ENCODE measurements around the gene ITGA2.
A peak's percentile ranks its signal among the peaks of the same experiment; 100 is the strongest.

ITGA2 gene

DNA sequence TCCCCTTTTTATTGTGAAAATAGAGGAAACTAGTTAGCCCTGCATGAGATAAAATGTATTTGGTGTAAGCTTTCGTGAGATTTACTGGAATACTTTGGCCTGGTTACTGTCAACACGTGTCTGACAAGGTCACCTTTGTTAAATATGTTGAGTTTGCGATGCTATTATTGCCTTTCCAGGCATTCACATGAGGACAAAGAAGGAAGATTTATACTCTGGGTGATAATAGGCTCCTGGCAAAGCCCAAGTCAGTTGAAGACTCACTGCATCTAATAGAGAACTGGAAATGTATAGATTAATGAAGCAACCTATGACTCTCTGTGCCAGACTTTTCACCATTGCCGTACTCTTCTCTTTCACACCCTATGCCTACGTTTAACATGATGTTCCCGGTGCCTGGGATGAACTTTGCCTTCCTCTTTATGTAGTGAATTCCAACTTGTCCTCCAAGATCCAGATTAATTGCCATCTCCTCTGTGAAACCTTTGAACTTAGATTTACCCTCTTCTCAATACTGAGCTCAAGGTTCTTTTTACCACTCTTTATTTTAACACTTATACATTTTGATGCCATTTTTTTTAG, 33.9 kb downstream of the ITGA2 start:
- no peak overlapping the region for H3K4me3 ChIP-seq (ENCODE audit: control insufficient read depth, low read depth, low read length)
- TF ChIP-seq, protein P1, sequence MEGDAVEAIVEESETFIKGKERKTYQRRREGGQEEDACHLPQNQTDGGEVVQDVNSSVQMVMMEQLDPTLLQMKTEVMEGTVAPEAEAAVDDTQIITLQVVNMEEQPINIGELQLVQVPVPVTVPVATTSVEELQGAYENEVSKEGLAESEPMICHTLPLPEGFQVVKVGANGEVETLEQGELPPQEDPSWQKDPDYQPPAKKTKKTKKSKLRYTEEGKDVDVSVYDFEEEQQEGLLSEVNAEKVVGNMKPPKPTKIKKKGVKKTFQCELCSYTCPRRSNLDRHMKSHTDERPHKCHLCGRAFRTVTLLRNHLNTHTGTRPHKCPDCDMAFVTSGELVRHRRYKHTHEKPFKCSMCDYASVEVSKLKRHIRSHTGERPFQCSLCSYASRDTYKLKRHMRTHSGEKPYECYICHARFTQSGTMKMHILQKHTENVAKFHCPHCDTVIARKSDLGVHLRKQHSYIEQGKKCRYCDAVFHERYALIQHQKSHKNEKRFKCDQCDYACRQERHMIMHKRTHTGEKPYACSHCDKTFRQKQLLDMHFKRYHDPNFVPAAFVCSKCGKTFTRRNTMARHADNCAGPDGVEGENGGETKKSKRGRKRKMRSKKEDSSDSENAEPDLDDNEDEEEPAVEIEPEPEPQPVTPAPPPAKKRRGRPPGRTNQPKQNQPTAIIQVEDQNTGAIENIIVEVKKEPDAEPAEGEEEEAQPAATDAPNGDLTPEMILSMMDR (conservative IDR thresholded peaks at IDR 0.05; ENCODE audit: control insufficient read depth, insufficient read depth, low read depth, low read length), result no peak
- no peak for DNase-seq (ENCODE audit: low read depth)

DNA sequence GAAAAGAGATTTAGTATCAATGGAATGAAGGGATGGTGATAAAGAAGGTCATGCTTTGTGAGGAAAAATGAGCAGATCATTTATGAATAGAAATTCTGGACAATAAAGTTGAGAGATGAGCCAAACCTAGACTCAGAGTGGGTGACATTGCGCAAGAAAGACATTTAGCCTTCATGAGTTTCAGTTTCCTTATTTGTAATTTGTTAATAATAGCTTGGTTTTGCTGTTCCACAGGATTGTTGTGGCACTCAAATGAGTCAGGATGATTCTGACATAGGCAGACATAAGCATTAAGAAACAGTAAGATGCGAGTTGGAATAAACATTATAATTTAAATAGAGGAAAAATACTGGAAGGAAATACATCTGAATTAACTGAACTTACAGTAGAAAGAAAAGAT, 34.8 kb downstream of the ITGA2 start:
- TF ChIP-seq, protein P1 (conservative IDR thresholded peaks at IDR 0.05; ENCODE audit: control insufficient read depth, insufficient read depth, low read depth, low read length), result no peak
- peak; percentile 95 for DNase-seq (ENCODE audit: low read depth)
- H3K4me3 ChIP-seq (ENCODE audit: control insufficient read depth, low read depth, low read length), result no peak overlapping the region

DNA sequence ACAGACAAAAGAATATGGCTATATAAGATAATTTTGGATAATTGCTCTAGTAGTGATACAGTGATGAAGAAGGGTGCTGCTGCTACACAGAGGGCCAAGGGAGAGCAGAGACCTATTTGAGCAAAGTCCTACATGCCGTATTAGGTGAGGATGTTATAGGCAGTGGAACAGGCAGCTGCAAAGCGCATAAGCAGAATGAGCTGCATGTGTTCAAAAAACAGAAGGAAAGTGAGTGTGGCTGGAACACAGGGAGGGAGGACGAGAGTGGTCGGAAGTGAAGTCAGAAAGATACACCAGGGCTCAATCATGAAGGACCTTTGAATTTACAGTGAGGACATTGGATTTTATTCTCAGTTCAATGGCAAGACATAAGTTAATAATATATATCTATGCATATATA, 35.4 kb downstream of the ITGA2 start:
- peak; percentile 41 for DNase-seq (ENCODE audit: low read depth)
- TF ChIP-seq, protein P1 (conservative IDR thresholded peaks at IDR 0.05; ENCODE audit: control insufficient read depth, insufficient read depth, low read depth, low read length), result no peak
- H3K4me3 ChIP-seq (ENCODE audit: control insufficient read depth, low read depth, low read length), result no peak overlapping the region

DNA sequence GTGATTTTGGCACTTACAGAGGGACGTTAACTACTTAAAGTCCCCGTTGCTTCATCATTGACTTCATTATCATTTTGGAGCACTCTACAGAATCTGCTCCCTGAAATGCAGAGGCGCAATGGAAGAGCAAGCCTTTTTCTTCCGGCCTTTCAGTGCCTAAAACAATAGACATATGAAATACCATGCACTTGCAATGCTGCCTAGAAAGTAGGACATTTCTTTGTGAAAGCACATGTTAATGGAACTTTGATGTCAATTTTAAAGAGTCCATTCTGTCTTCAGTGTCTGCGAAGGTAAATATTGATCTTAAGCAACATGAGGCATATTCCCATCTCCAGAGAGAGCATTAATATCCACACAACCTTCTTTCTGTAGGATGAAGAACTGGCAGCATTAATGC, 36.3 kb downstream of the ITGA2 start:
- no peak for DNase-seq (ENCODE audit: low read depth)
- no peak overlapping the region for H3K4me3 ChIP-seq (ENCODE audit: control insufficient read depth, low read depth, low read length)
- TF ChIP-seq, protein P1 (conservative IDR thresholded peaks at IDR 0.05; ENCODE audit: control insufficient read depth, insufficient read depth, low read depth, low read length), result no peak

DNA sequence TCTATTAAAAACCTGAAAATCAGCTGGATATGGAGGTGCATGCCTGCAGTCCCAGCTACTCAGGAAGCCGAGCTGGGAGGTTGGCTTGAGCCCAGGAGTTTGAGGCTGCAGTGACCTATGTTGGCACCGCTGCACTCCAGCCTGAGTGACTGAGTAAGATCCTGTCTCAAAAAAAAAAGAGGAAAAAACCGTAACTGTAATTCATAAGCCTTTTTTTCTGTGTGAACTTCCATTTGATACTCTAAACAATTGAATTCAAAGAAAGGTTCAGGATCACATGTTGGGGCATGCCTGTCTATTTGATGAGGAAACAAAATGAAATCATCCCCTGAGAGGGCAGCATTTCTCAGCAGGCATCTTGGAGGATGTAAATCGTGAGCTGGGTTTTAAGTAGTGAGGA, 38.8 kb downstream of the ITGA2 start:
- DNase-seq (ENCODE audit: low read depth), result peak; percentile 85
- TF ChIP-seq, protein P1 (conservative IDR thresholded peaks at IDR 0.05; ENCODE audit: control insufficient read depth, insufficient read depth, low read depth, low read length), result no peak

DNA sequence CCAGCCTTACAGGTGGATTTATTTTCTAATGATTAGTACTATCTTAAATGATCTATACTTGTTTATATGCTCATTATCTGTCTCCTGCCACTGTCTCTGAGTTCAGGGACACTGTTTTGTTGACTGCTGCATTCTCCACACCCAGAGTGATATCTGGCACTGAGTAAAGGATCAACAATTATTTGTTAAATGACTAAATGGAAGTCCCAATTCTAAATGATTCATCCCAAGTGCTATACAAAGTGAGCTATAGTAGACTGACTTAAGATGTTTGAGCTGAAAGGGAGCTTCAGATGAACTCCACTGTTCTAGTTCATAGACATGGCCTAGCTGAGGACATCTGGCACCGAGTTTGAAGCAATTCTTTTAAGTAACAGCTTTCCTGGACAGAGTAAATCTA, 40.5 kb downstream of the ITGA2 start:
- DNase-seq (ENCODE audit: low read depth), result no peak
- TF ChIP-seq, protein P1 (conservative IDR thresholded peaks at IDR 0.05; ENCODE audit: control insufficient read depth, insufficient read depth, low read depth, low read length), result no peak
- no peak overlapping the region for H3K4me3 ChIP-seq (ENCODE audit: control insufficient read depth, low read depth, low read length)

More for the DNA sequence above, 38.8 kb downstream of the ITGA2 start:
- no peak overlapping the region for H3K4me3 ChIP-seq (ENCODE audit: control insufficient read depth, low read depth, low read length)

DNA sequence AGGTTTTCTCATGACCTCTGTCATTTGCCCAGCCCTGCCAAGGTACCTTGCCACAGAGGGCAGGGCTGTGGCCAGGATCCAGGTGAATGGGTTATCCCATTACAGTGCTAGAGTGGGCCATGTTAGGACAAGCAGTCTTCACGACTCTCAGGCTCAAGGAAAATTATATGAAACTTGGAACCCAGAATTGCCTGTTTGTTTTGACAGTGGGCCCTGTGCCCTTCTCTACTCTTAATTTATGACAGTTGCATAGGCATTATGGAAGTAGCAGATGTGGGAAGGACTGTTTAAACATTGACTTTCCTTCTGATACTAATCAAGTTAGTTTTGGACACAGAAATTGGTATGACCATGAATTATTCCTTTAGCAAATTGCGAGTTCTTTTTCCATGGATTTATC, 41.7 kb downstream of the ITGA2 start:
- no peak overlapping the region for H3K4me3 ChIP-seq (ENCODE audit: control insufficient read depth, low read depth, low read length)
- DNase-seq (ENCODE audit: low read depth), result no peak
- TF ChIP-seq, protein P1 (conservative IDR thresholded peaks at IDR 0.05; ENCODE audit: control insufficient read depth, insufficient read depth, low read depth, low read length), result no peak
